AML-193 (cell line): ENCODE measurements around the gene OR8A1.

Experiments
- DNase-seq, 2 experiments: peaks; one replicate each; lab custom pipeline; 2025; lab: John Stamatoyannopoulos, UW

OR8A1 gene

DNA sequence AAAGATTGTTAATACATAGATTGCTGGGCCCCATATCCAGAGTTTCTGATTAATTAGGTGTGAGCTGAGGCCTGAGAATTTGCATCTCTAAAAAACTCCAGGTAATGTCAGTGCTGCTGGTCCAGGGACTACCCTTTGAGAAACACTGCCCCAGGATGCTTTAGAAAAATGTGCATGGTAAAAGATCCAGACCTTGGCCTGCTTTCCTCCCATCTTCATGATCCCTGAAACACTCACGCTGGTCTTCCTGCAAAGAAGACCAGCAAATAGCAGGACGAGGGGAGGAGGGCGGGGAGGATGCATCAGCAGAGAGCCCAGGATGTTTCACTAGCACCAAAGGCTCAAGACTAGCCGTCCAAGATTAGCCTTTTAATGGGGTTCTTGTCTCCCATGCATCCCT is at the start of gene OR8A1:
TSS of gene OR8A1 (plus strand) at position 301 of the 400 bp plus-strand sequence. CDS start 123 bp downstream, outside the sequence.
- DNase-seq = no peak

DNA sequence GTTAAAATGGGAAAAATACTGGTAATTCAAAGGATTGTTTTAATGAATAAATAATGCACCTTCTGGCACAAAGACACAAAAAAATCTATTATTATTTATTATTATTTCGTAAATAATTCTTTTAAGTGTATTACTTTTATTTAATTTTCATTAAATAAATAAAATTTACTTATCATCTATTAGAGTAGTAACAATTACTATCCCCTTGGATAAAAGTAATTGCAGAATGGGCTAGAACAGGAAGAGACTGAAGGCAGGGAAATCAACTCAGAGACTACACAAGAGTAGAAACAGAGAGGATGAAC is 49.3 kb upstream of the OR8A1 start:
- no peak for DNase-seq

DNA sequence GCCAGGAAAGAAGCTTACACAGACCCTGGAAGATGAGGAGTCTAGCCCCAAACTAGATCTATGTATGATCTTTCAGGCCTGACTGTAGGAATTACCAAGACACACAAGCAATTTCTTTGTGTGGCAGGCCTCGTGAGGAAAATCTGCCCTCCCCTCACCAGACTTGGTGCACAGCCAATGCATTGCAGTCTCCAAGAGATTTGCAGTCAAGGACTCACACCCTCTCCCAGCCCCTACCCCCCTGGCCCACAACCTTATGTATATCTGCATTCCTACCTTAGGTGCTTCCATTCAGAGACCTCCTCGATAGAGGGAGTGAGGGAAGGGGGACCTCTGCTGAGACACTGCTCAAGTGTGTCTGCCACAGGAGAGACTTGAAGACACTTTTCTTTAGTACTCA is 36.2 kb upstream of the OR8A1 start:
- DNase-seq = no peak

DNA sequence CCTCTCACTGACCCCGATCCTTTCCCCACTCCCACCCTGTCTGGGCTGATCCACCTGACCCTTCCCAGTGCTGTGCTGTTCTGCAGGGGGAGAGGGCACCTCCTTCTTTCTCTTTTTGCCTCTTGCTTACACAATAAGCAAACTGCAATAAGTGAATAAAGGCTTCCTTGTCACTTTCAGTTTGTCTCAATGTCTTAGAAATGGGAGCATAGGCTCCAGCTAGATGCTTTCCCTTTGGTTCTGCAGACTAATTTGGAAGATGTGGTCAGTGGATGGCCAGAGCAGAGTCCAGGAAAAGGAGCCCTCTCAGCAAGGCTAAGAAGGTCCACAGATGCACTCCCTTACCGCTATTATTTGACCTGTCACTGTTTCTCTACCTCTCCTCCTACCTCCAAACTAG is 35.7 kb upstream of the OR8A1 start:
- no peak for DNase-seq

DNA sequence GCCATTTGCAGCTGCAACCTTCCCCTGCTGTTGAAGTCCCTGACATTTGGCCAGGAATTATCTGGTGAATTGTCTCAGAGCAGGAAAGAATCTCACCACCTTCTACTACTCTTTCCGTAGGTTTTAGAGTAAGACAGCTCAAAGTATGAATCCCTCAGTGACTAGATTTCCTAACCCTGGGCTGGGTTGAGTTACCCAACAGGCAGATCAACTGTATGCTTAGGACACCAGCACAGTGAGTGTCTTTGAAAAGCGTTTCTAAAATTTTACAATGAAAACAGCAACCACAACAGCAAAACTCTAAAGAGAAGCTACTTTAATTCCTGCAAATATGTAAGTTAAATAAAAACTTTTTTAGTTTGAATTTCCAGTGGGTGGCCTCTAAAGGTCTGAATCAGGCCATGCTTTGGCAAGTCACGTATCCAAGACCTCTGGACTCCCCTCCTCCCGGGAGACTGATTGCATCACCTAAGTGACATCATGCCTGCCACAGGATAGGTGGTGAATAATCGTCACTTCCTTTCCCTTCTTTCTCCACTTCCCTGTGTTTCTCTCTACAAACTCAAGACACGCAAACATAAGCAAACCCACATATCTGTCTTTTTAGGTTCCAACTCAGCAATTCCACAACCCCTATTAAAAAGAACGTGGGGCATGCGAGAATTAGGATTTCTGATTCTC is 34.1 kb upstream of the OR8A1 start:
- no peak for DNase-seq

DNA sequence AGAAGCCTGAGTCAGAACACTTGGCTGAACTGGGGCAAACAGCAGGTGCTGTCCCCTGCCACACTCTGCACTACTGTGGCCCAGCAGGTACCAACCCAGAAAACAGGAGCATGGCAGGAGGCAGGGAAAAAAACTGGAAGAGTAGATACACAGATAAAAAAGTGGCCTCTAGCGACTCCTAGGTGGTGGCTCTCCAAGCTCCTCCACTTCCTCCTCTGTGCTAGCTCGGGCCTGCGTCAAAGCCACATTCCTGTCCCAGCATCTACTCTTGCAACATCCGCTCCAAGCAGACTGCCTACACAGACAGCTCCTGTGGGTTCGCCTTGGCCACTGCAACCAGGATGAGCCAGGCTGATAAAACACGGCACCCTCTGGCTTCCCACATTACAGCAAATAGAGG is 33.3 kb upstream of the OR8A1 start:
- DNase-seq = peak; percentile 80 to 84

DNA sequence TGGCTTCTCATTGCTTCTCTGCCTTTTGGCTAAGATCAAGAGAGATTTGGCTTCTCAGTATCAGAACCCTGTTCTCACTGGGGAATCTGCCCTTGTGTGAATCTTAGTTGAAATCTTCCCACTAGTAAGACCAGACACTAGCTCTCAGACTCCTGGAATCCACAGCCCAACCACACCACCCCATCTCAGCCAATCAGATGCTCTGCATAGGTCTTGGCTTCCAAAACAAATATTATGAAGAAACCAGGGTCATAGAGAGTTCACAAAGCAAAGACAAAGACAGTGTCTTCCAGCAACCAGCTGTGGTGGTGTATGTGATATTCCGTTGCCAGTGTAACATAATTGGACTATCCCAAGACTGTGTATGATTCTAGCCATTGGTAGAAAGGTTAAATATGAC is 31.8 kb upstream of the OR8A1 start:
- no peak for DNase-seq

DNA sequence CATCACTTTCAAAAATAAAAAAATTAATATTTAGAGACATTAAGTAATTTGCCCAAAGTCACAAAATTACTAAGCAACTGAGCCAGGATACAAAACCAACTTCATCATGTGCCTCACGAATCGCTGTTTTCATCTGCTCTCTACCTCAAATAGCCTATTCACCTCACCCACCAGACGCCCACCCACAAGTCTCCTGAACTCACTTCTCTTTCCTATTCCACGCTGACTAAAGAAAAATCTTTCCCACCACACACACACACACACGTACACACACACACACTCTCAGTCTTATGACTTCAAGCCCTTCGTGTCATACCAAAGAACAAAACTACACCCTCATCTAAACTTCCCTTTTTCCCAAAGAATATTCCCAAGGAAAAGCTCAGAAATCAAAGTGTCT is 28.6 kb upstream of the OR8A1 start:
- DNase-seq = no peak

DNA sequence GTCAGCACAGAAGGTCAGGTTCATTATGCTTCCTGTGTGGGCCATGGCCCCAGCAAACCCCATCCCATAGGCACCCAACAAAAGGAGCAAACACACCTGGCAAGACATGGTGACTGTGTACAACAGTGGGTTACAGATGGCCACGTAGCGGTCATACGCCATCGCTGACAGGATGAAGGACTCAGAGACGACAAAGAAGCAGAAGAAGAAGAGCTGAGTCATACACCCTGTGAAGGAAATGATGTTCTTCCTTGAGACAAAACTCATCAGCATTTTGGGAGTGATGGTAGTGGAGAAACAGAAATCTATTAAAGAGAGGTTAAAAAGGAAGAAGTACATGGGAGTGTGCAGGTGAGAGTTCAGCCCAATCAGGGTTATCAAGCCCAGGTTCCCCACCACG is 26.7 kb upstream of the OR8A1 start:
- DNase-seq = no peak

DNA sequence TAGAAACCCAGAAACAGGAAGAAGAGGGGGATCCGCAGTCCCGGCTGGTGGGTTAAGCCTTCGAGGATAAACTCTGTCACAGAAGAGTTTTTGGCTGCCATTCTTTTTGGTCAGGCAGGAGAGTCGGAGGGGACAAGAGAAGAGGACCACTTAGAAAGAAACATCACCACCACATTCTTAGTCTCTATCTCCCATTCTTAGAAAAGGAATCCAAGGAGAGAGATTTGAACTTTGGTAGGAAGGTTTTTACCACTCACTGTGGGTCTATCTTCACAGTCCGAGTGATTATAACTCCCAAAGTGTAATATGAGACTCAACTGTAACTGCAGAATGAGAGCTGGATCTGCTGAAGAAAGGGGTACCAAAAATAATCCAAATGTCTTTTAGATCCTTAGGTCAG is 26.2 kb upstream of the OR8A1 start, which contains the start of gene OR8B12:
TSS of gene OR8B12 (minus strand) at position 101 of the 400 bp plus-strand sequence. CDS start at position 101, 0 bp downstream.
- DNase-seq = no peak

DNA sequence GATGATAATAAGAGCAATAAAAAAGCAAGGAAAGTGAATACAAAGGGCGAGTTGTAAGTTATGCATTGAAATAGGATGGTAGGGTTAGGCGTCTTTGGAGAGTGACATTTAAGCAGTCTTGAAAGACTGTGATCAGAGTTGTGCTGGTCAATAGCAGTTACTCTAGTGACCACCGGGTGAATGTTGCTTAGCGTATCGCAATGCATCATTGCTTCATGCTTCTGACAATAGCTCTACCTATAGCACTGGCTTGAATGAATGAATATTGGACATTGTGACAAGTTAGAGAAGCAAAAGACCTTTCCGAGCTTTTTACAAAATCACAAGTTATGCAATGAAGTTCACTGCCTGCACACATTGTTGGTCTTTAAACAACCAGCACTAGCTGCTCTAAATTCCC is 18.6 kb upstream of the OR8A1 start:
- no peak for DNase-seq

DNA sequence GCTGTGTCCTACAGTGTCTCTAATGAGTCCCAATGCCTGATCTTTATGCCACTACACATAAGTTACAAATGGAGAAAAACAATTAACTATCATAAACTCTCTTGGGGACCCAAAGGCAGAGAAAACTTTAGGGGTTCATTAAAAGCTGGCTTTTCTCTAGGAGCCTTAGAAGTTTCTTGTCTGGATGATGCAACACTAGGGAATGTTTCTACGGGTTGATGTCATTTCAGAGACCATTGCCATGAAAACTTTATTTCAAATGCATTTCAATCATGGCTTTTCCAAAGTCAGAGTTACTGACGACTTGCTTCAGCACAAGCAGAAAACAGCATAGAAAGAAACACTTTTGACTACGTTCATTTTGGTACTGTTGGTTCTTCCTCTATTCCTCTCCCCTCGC is 17.8 kb upstream of the OR8A1 start:
- DNase-seq = no peak

DNA sequence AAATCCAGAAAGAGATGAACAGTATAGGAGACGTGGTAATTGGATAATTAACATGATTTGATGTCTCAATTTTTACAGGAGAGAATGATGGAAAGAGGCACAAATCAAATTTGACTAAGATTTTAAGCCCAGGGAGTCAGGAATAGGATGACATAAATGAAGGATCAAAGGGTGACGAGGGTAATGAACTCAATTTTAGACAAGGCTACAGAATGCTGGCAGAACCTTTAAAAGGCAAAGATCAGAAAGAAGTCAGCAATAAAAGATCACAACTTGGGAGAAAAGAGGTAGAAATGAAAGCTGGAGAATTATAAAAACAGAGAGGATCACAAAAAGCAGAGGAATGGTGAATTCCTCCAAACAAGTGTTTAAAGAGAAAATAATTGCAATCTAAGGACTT is 13.0 kb upstream of the OR8A1 start:
- no peak for DNase-seq

DNA sequence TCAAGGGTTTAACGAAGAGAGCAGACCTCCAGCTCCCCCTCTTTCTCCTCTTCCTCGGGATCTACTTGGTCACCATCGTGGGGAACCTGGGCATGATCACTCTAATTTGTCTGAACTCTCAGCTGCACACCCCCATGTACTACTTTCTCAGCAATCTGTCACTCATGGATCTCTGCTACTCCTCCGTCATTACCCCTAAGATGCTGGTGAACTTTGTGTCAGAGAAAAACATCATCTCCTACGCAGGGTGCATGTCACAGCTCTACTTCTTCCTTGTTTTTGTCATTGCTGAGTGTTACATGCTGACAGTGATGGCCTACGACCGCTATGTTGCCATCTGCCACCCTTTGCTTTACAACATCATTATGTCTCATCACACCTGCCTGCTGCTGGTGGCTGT is 363 bp downstream of the OR8A1 start:
- no peak for DNase-seq

DNA sequence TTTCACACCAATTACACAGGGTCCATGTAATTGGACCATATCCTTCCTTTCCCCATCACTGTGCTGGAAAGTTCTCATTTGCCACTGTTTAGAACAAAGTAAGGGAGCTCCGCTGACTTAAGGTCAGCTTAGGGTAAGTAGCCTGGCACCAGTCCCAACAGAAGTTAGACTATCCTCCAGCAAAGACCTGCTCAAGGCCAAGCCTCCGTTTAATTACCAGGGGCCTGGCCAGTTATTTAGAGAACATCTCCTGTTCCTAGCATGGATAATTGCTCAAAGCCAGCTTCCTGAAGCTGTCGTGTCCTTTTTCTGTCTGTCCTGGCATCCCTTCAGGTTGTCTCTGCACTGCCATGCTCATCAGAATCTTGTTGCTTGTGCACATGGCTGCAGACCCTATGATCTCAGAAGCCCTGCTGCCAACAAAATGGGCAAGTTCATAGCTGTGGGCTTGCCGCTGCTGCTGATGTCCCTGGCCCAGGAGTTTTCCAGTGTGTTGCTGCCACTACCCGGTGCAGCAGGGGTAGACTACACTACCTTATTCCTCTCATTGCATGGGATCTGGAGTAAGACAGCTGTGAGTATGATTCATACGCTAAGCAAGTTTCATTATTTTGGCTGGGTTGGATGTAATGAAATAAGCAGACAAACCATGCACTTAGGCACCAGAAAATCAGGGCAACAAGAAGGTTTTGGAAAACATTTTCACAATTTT is 8.1 kb downstream of the OR8A1 start:
- DNase-seq = no peak

DNA sequence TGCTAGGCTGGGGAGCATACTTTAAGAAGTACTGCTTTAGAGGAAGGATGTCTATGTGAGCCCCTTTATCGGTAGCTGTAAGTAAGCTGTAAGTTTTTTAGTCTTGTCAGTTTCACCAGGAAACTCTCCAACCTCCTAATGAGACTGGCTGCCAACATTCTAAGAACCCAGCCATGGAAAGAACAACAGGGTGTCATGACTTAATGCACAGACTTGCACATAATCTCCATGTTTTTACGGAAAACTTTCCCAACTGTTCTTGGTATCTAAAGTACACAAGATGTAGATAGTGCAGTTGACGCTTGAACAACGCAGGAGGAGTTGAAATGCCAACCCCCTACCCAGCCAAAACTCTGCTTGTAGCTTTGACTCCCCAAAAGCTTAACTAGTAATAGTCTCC is 9.0 kb downstream of the OR8A1 start:
- DNase-seq = no peak

DNA sequence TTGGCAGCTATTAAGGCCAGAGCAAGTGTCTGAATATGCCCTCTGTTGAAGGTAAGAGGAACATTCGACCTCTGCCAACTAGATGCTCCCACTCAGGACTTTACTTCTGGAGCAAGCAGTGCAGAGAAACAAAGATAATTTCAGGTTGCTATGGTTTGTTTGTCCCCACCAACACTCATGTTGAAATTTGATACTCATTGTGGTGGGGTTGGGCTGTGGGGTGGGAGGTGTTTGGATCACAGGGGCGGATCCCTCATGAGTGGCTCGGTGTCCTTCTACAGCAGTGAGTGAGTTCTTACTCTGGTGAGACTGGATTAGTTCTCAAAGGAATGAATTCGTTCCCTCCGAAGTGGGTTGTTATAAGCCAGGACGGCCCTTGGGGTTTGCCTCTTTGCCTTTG is 12.0 kb downstream of the OR8A1 start:
- no peak for DNase-seq

DNA sequence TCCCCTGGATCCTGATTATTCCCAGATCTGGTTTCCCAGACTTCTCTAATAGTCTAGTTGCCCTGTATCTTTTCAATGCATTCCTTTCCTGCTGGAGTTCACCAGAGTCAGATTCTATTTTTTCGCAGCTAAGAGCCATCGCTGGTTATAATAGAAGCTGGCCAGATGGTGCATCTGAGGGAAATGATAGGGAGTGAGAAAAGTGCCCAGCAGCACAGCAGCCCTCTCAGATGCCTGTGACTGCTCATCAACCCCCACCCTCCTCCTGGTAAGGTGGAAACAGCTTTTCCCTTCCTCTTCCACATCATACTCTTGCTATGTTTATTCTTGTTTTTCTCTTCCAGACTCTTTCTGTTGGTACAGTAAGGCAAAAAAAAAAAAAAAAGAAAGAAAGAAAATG is 12.8 kb downstream of the OR8A1 start:
- no peak for DNase-seq

DNA sequence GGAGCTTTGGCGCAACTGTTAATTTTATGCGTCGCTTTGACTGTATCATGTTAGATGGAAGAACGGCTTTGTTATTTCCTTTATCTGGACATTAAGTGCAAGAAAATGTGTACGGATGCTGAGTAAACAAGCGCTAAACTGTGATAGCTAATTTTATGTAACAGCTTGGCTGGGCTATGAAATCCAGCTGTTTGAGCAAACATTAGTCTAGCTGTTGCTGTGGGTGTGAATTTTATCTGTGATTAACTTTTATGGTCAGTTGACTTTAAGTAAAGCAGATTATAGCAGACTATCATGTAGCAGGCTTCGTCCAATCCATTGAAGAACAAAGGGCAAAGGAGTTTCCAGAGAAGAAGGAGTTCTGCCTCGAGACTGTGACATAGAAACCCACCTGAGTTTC is 14.0 kb downstream of the OR8A1 start:
- DNase-seq = no peak

DNA sequence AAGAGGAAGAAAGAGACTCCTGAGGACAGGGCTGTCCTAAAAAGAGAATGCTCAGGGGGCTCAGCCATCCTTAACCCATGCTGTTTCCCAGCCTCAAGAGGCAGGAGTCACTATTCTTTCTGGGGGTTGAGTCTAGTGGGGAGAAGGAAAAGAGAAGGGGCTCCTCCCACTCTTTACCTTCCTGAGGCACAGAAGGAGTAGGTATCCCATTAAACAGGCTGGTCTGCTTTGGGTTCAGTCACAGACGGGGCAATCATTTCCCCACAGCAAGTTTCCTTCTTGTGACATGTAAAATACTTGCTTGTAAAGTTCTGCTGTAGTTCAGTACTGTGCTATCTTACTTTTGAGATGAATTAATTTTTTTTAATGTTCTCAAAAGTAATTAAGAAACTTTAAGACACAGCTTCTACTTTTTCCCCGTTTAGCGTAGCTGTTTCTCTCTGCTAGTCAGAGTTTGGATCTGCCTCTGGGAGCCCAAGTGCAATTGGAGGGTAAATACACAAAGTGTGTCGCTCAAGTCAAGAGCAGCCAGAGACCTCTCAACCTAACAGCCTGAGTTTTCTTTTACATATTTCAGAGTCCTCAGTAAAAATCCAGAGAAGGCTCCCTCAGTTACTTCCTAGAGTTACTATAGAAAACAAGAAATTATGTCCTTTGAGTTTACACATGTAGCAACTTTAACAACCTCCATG is 15.0 kb downstream of the OR8A1 start:
- no peak for DNase-seq

DNA sequence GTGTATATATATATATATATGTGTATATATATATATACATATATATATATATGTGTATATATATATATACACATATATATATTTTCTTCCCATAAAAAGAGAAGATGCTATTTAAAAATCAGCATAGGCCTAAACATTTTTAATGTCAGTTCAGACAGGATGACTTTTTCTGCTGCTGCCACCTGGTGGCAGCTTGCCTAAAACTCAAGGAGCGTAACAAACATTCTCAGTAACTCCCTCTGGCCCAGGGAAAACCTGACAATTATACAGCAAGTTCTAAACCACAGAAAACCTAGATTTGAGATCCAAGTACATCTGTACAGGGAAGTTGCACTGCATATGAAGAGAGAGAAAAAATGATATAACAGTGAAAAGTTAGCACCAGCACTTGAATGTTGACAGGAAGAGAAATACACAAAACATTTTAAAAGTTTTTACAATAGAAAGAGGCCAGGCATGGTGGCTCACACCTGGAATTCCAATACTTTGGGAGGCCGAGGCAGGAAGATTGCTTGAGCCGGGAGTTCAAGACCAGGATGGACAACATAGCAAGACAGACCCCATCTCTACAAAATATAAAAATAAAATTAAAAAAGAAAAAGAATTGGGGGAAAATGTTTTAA is 16.6 kb downstream of the OR8A1 start:
- DNase-seq = peak; percentile 38 to 56

DNA sequence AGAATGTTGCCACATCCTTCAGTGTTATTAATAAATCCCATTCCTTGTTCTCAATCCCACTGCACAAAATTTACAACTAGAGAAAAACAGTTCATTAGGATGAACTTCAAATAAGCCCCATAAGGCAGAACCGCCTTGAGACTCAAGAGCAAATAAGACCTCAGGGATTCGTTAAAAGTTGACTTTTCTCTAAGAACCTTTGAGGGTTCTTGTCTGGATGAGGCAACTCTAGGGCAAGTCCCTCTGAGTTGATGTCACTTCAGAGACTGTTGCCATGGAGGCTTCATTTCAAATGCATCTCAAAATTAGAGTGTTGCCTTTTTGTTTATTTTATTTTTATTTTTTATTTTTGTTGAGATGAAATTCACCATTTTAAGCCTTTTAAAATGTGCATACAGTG is 21.6 kb downstream of the OR8A1 start:
- no peak for DNase-seq

DNA sequence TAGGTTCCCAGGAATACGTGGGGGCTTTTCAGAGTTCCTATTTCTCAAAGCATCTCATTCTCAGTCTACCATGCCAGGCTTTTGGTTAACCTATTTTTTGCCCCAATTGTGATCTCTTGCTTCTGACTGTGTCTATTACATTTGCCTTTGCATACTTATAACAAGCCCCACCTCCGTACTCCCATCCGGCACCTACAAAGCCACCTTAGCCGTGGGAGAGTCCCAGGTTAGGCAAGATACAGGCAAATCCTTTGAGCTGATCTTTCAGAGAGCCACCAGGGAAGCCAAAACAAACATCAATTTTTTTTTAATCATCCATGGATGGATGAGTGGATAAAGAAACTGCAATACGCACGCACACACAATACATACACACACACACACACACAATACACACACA is 22.8 kb downstream of the OR8A1 start:
- DNase-seq = no peak
